ENCODE results near the gene ZNF431.

ZNF431 gene

GRCh38 chr19:21126078-21126477 lies 15.8 kb upstream of the ZNF431 start:
- Histone ChIP-seq H3K79me2 (ENCODE audit: control insufficient read depth, low read length) (no peaks in the 10 kb centered on the region), H3K4me1 (ENCODE audit: control insufficient read depth, low read length) (no peaks in the 10 kb centered on the region), H3K4me2 (ENCODE audit: low read length) (no peak overlapping the region), H4K20me1 (ENCODE audit: control insufficient read depth, insufficient read depth, low read depth, low read length) (no peaks in the 10 kb centered on the region), H3K27ac (ENCODE audit: low read depth, low read length) (no peak overlapping the region), H3K9me2 (replicated peaks; ENCODE audit: control insufficient read depth, low read length) (no peaks in the 10 kb centered on the region), H3K4me3 (ENCODE audit: low read length) (no peak overlapping the region), H3F3A (ENCODE audit: control insufficient read depth, insufficient read depth) (no peaks in the 10 kb centered on the region), H3K9me3 (ENCODE audit: control insufficient read depth, insufficient read depth, low read length) (no peaks in the 10 kb centered on the region; the same call in 1 of the 2 replicates), H3K27me3 (ENCODE audit: control insufficient read depth, low read length) (no peaks in the 10 kb centered on the region), H3K36me3 (ENCODE audit: control insufficient read depth, low read length) (no peaks in the 10 kb centered on the region)
- TF ChIP-seq CTCF (IDR thresholded peaks at IDR 0.05; ENCODE audit: low read depth, low read length, poor library complexity, severe bottlenecking): no peak
- TF ChIP-seq EZH2phosphoT487 (IDR thresholded peaks at IDR 0.05; ENCODE audit: borderline replicate concordance, low read length): no peak

- no peak for TF ChIP-seq EZH2phosphoT487 (IDR thresholded peaks at IDR 0.05; ENCODE audit: borderline replicate concordance, low read length)
- TF ChIP-seq CTCF (IDR thresholded peaks at IDR 0.05; ENCODE audit: low read depth, low read length, poor library complexity, severe bottlenecking): no peak
- no peaks in the 10 kb centered on the region for H3K4me1 ChIP-seq (ENCODE audit: control insufficient read depth, low read length)
Measured at GRCh38 chr19:21127001-21127400, 14.8 kb upstream of the ZNF431 start.

GRCh38 chr19:21127898-21128297 lies 13.9 kb upstream of the ZNF431 start:
- H3K27me3 ChIP-seq (ENCODE audit: control insufficient read depth, low read length): no peaks in the 10 kb centered on the region
- H4K20me1 ChIP-seq (ENCODE audit: control insufficient read depth, insufficient read depth, low read depth, low read length): no peaks in the 10 kb centered on the region
- no peaks in the 10 kb centered on the region for H3K4me1 ChIP-seq (ENCODE audit: control insufficient read depth, low read length)
- H3F3A ChIP-seq (ENCODE audit: control insufficient read depth, insufficient read depth): no peaks in the 10 kb centered on the region
- no peaks in the 10 kb centered on the region for H3K79me2 ChIP-seq (ENCODE audit: control insufficient read depth, low read length)
- H3K9me3 ChIP-seq (ENCODE audit: control insufficient read depth, insufficient read depth, low read length): no peaks in the 10 kb centered on the region; the same call in 1 of the 2 replicates
- TF ChIP-seq EZH2phosphoT487 (IDR thresholded peaks at IDR 0.05; ENCODE audit: borderline replicate concordance, low read length) (no peak), CTCF (IDR thresholded peaks at IDR 0.05; ENCODE audit: low read depth, low read length, poor library complexity, severe bottlenecking) (no peak)
- H3K4me2 ChIP-seq (ENCODE audit: low read length): no peak overlapping the region
- no peaks in the 10 kb centered on the region for H3K36me3 ChIP-seq (ENCODE audit: control insufficient read depth, low read length)
- H3K4me3 ChIP-seq (ENCODE audit: low read length): no peak overlapping the region
- no peak overlapping the region for H3K27ac ChIP-seq (ENCODE audit: low read depth, low read length)
- H3K9me2 ChIP-seq (replicated peaks; ENCODE audit: control insufficient read depth, low read length): no peaks in the 10 kb centered on the region

More at GRCh38 chr19:21127001-21127400, 14.8 kb upstream of the ZNF431 start:
- H3K9me2 ChIP-seq (replicated peaks; ENCODE audit: control insufficient read depth, low read length): no peaks in the 10 kb centered on the region
- H3K4me3 ChIP-seq (ENCODE audit: low read length): no peak overlapping the region
- H3K27me3 ChIP-seq (ENCODE audit: control insufficient read depth, low read length): no peaks in the 10 kb centered on the region
- H3K4me2 ChIP-seq (ENCODE audit: low read length): no peak overlapping the region
- H3F3A ChIP-seq (ENCODE audit: control insufficient read depth, insufficient read depth): no peaks in the 10 kb centered on the region
- H3K36me3 ChIP-seq (ENCODE audit: control insufficient read depth, low read length): no peaks in the 10 kb centered on the region
- H3K79me2 ChIP-seq (ENCODE audit: control insufficient read depth, low read length): no peaks in the 10 kb centered on the region
- H3K9me3 ChIP-seq (ENCODE audit: control insufficient read depth, insufficient read depth, low read length): no peaks in the 10 kb centered on the region; the same call in 1 of the 2 replicates
- no peaks in the 10 kb centered on the region for H4K20me1 ChIP-seq (ENCODE audit: control insufficient read depth, insufficient read depth, low read depth, low read length)
- H3K27ac ChIP-seq (ENCODE audit: low read depth, low read length): no peak overlapping the region
